DOHH2 (cell line): ENCODE data around the gene DZIP1.

Experiments used
- H3F3A ChIP-seq: fragments of 200-600 bp; sonication (generic), shearing (Covaris generic); 2 replicates; pipeline ENCODE4 v1.6.0; 2016; ENCODE audit warnings: antibody characterized with exemption, mild to moderate bottlenecking; ENCODE audit not compliant: control insufficient read depth, insufficient read depth
- H3K27ac ChIP-seq: fragments of 200-600 bp; sonication (generic); 2 replicates; pipeline ENCODE4 v1.5.1; 2014; ENCODE audit warnings: low read depth, mild to moderate bottlenecking, low read length, moderate library complexity
- H3K27me3 ChIP-seq: fragments of 200-600 bp; sonication (generic); 2 replicates; pipeline ENCODE4 v1.6.1; 2014; ENCODE audit warnings: mild to moderate bottlenecking, low read length, mixed read lengths; ENCODE audit not compliant: control insufficient read depth
- H3K36me3 ChIP-seq: fragments of 200-600 bp; sonication (generic); 2 replicates; pipeline ENCODE4 v1.6.1; 2014; ENCODE audit warnings: mild to moderate bottlenecking, low read length, moderate library complexity, mixed read lengths; ENCODE audit not compliant: control insufficient read depth
- H3K4me1 ChIP-seq: fragments of 200-600 bp; sonication (generic); 2 replicates; pipeline ENCODE4 v1.6.1; 2014; ENCODE audit warnings: mild to moderate bottlenecking, low read length, mixed read lengths; ENCODE audit not compliant: control insufficient read depth
- H3K4me2 ChIP-seq: fragments of 200-600 bp; sonication (generic); 2 replicates; pipeline ENCODE4 v1.6.0; 2014; ENCODE audit warnings: mild to moderate bottlenecking, low read length, moderate library complexity
- H3K4me3 ChIP-seq: fragments of 200-600 bp; sonication (generic); 2 replicates; pipeline ENCODE4 v1.5.1; 2014; ENCODE audit warnings: mild to moderate bottlenecking, low read length, mixed read lengths
- H3K79me2 ChIP-seq: fragments of 200-600 bp; sonication (generic); 2 replicates; pipeline ENCODE4 v1.6.1; 2014; ENCODE audit warnings: mild to moderate bottlenecking, low read length, mixed read lengths; ENCODE audit not compliant: control insufficient read depth
- H3K9me2 ChIP-seq: fragments of 200-600 bp; sonication (generic); replicated peaks from 2 replicates; pipeline ENCODE4 v1.6.1; 2014; ENCODE audit warnings: mild to moderate bottlenecking, low read length, mixed read lengths; ENCODE audit not compliant: control insufficient read depth
- H3K9me3 ChIP-seq: fragments of 200-600 bp; sonication (generic); 2 replicates; pipeline ENCODE4 v1.6.1; 2014; ENCODE audit warnings: antibody characterized with exemption, low read length, mixed read lengths; ENCODE audit not compliant: control insufficient read depth, insufficient read depth
- H4K20me1 ChIP-seq: fragments of 200-600 bp; sonication (generic); 2 replicates; pipeline ENCODE4 v1.6.0; 2014; ENCODE audit warnings: low read depth, mild to moderate bottlenecking, antibody characterized with exemption, low read length, moderate library complexity; ENCODE audit not compliant: control insufficient read depth, insufficient read depth
- CTCF ChIP-seq: fragments of 200-600 bp; sonication (generic); IDR thresholded peaks from one replicate; pipeline ENCODE4 v1.5.1; 2014; ENCODE audit warnings: antibody characterized with exemption, mild to moderate bottlenecking, low read depth, low read length; ENCODE audit not compliant: poor library complexity, severe bottlenecking
- EZH2phosphoT487 ChIP-seq: fragments of 200-600 bp; sonication (generic); IDR thresholded peaks from 2 replicates; pipeline ENCODE4 v1.6.1; 2017; ENCODE audit warnings: borderline replicate concordance, mild to moderate bottlenecking, antibody characterized with exemption, low read length, moderate library complexity, mixed read lengths

Gene DZIP1

GRCh38 chr13:95544293-95544692, 100.2 kb downstream of the DZIP1 start:
- TF ChIP-seq EZH2phosphoT487 (no peak), CTCF (no peak)
- H4K20me1 ChIP-seq, result no peaks in the 10 kb centered on the region
- no peak overlapping the region for H3K4me2 ChIP-seq
- no peaks in the 10 kb centered on the region for H3K9me2 ChIP-seq
- no peaks in the 10 kb centered on the region for H3K36me3 ChIP-seq
- no peak overlapping the region for H3K4me3 ChIP-seq
- peaks cover 3% of the 10 kb centered on the region; the same call in 1 of the 2 replicates for H3K27me3 ChIP-seq
- H3K4me1 ChIP-seq, result no peaks in the 10 kb centered on the region
- H3K27ac ChIP-seq, result no peak overlapping the region
- no peaks in the 10 kb centered on the region for H3F3A ChIP-seq
- no peaks in the 10 kb centered on the region for H3K79me2 ChIP-seq
- H3K9me3 ChIP-seq, result no peaks in the 10 kb centered on the region

- Histone ChIP-seq H3K4me1 (no peaks in the 10 kb centered on the region), H3K4me2 (no peak overlapping the region), H3K79me2 (no peaks in the 10 kb centered on the region), H4K20me1 (no peaks in the 10 kb centered on the region), H3K27me3 (peaks cover 3% of the 10 kb centered on the region; the same call in 1 of the 2 replicates), H3K27ac (no peak overlapping the region), H3K9me2 (no peaks in the 10 kb centered on the region), H3K36me3 (no peaks in the 10 kb centered on the region), H3K9me3 (no peaks in the 10 kb centered on the region), H3K4me3 (no peak overlapping the region), H3F3A (no peaks in the 10 kb centered on the region)
- TF ChIP-seq CTCF (no peak), EZH2phosphoT487 (no peak)
These were observed 102.5 kb downstream of the DZIP1 start for GRCh38 chr13:95541911-95542474.

GRCh38 chr13:95541308-95541707, 103.2 kb downstream of the DZIP1 start:
- no peaks in the 10 kb centered on the region for H3K4me1 ChIP-seq
- H4K20me1 ChIP-seq, result no peaks in the 10 kb centered on the region
- H3F3A ChIP-seq, result no peaks in the 10 kb centered on the region
- no peak overlapping the region for H3K4me2 ChIP-seq
- H3K27me3 ChIP-seq, result peaks cover 3% of the 10 kb centered on the region; the same call in 1 of the 2 replicates
- H3K79me2 ChIP-seq, result no peaks in the 10 kb centered on the region
- no peak overlapping the region for H3K27ac ChIP-seq
- H3K36me3 ChIP-seq, result no peaks in the 10 kb centered on the region
- H3K9me2 ChIP-seq, result no peaks in the 10 kb centered on the region
- TF ChIP-seq CTCF (no peak), EZH2phosphoT487 (no peak)
- H3K4me3 ChIP-seq, result no peak overlapping the region
- H3K9me3 ChIP-seq, result no peaks in the 10 kb centered on the region
